ENCODE results near the gene LENEP. TPM values are rescaled to one million over a fixed set of nuclear protein-coding genes. Genes with fewer than 3 reads are reported as not detected.

Gene LENEP
- total RNA-seq, 1 experiment from 2014 or later = 0.42 TPM

- Histone ChIP-seq H3K79me2 (ENCODE audit: insufficient read depth, low read length) (peaks cover 53% of the 10 kb centered on the region), H4K20me1 (ENCODE audit: insufficient read depth) (no peaks in the 10 kb centered on the region), H3K9ac (ENCODE audit: low read length) (no peak overlapping the region), H2AFZ (ENCODE audit: low read depth, low read length, poor library complexity, severe bottlenecking) (no peak overlapping the region), H3K4me3 (replicated peaks in 1 of 2; ENCODE audit: low read depth in 1 of 2, low read length in 2 of 2) (no peak overlapping the region), H3K9me3 (ENCODE audit: control insufficient read depth in 1 of 2, insufficient read depth in 1 of 2, low read depth in 1 of 2, low read length in 2 of 2) (no peaks in the 10 kb centered on the region), H3K4me2 (ENCODE audit: low read length) (no peak overlapping the region), H3K36me3 (ENCODE audit: control insufficient read depth in 1 of 2, insufficient read depth in 2 of 2, low read length in 2 of 2) (peaks cover 26 to 54% of the 10 kb centered on the region in 2 experiments; a peak in 3 of 4 replicates), H3K27me3 (ENCODE audit: insufficient read depth, low read length) (no peaks in the 10 kb centered on the region), H3K27ac (ENCODE audit: low read depth, low read length) (peak overlapping the region; percentile 24), H3K9me2 (ENCODE audit: insufficient read depth) (no peaks in the 10 kb centered on the region), H3K4me1 (ENCODE audit: control insufficient read depth in 1 of 2, insufficient read depth in 2 of 2, low read length in 2 of 2) (peaks cover 13 to 42% of the 10 kb centered on the region in 2 experiments)
- no peak for ATAC-seq
- TF ChIP-seq EGR1 (IDR thresholded peaks at IDR 0.05; ENCODE audit: low read depth) = no peak
- TF ChIP-seq EZH2 (IDR thresholded peaks at IDR 0.05) = no peak
- TF ChIP-seq CEBPB (IDR thresholded peaks at IDR 0.05; ENCODE audit: low read depth) = no peak
- TF ChIP-seq ZBTB33 (IDR thresholded peaks at IDR 0.05; ENCODE audit: extremely low read depth, insufficient replicate concordance, low read length) = no peak
- TF ChIP-seq REST (IDR thresholded peaks at IDR 0.05; ENCODE audit: low read depth) = no peak
- TF ChIP-seq FOSL1 (IDR thresholded peaks at IDR 0.05; ENCODE audit: low read depth) = no peak
- no peak for TF ChIP-seq POLR2AphosphoS5 (IDR thresholded peaks at IDR 0.05; ENCODE audit: low read depth, low read length)
- no peak for TF ChIP-seq RAD21 (IDR thresholded peaks at IDR 0.05; ENCODE audit: low read depth)
- TF ChIP-seq MAX (IDR thresholded peaks at IDR 0.05) = no peak
- no peak for TF ChIP-seq YY1 (IDR thresholded peaks at IDR 0.05; ENCODE audit: extremely low read depth, insufficient replicate concordance, low read depth, low read length)
- no peak for TF ChIP-seq ZFX (IDR thresholded peaks at IDR 0.05)
- no peak for DNase-seq (ENCODE audit: low read depth, low spot score)
- RAD21 ChIA-PET (ENCODE audit: low non-redundant PET in 1 of 2, low total read pairs in 2 of 2, uncharacterized antibody in 2 of 2, unreplicated experiment in 2 of 2) = no interaction called here
- intact Hi-C loops (cut with micrococcal nuclease) = loop anchor here (5.0 kb wide), 1 partner anchor 33 kb away; no protein-coding TSS in a partner anchor
- POLR2A ChIA-PET = interaction anchor here (1.0 to 1.4 kb wide), 2 partner anchors 8 to 9 kb away, joined by 3 to 5 read pairs; no protein-coding TSS in a partner anchor
- CTCF ChIA-PET = no interaction called here
- no TSS peak for BruUV-seq (replicated peaks)
Observed at GRCh38 chr1:154964359-154964758, 29.0 kb upstream of the LENEP start.

Data from HCT116 (cell line).